Measurements from ENCODE around the gene MX1.
A peak's percentile ranks its signal among the peaks of the same experiment; 100 is the strongest.
"Not testable (repeated sequence)": the region's sequence is repeated elsewhere in the genome, so short reads cannot be mapped to it uniquely, and the experiment has no call there.

Gene MX1

GRCh38 chr21:41418956-41419680 is 6.9 kb upstream of the MX1 start:
- peaks cover 4% of the 10 kb centered on the region for H3K9me3 ChIP-seq (ENCODE audit: control insufficient read depth, insufficient read depth, low read length)
- H3K36me3 ChIP-seq (ENCODE audit: insufficient read depth, low read length): no peaks in the 10 kb centered on the region
- H3K4me1 ChIP-seq (ENCODE audit: insufficient read depth, low read length): no peaks in the 10 kb centered on the region; the same call in 1 of the 2 replicates
- H3K9ac ChIP-seq (ENCODE audit: low read depth, low read length): no peak overlapping the region

GRCh38 chr21:41419921-41420862 is 5.8 kb upstream of the MX1 start:
- Histone ChIP-seq H3K36me3 (ENCODE audit: insufficient read depth, low read length) (no peaks in the 10 kb centered on the region), H3K9ac (ENCODE audit: low read depth, low read length) (peak overlapping the region; percentile 76), H3K9me3 (ENCODE audit: control insufficient read depth, insufficient read depth, low read length) (peaks cover 4% of the 10 kb centered on the region), H3K4me1 (ENCODE audit: insufficient read depth, low read length) (no peaks in the 10 kb centered on the region; the same call in 1 of the 2 replicates)

GRCh38 chr21:41420998-41421397 is 5.0 kb upstream of the MX1 start:
- not testable (repeated sequence) for H3K9me3 ChIP-seq (ENCODE audit: control insufficient read depth, insufficient read depth, low read length); H3K4me1 ChIP-seq (ENCODE audit: insufficient read depth, low read length); H3K36me3 ChIP-seq (ENCODE audit: insufficient read depth, low read length)
- H3K9ac ChIP-seq (ENCODE audit: low read depth, low read length): peak overlapping the region; percentile 76; the same call in 1 of the 2 replicates

GRCh38 chr21:41422546-41423304 is 3.3 kb upstream of the MX1 start:
- Histone ChIP-seq H3K9me3 (ENCODE audit: control insufficient read depth, insufficient read depth, low read length) (peaks cover 2% of the 10 kb centered on the region), H3K36me3 (ENCODE audit: insufficient read depth, low read length) (no peaks in the 10 kb centered on the region), H3K9ac (ENCODE audit: low read depth, low read length) (no peak overlapping the region), H3K4me1 (ENCODE audit: insufficient read depth, low read length) (no peaks in the 10 kb centered on the region; the same call in 1 of the 2 replicates)

GRCh38 chr21:41423305-41423636 is 2.8 kb upstream of the MX1 start:
- not testable (repeated sequence) for H3K36me3 ChIP-seq (ENCODE audit: insufficient read depth, low read length); H3K4me1 ChIP-seq (ENCODE audit: insufficient read depth, low read length); H3K9me3 ChIP-seq (ENCODE audit: control insufficient read depth, insufficient read depth, low read length); H3K9ac ChIP-seq (ENCODE audit: low read depth, low read length)

GRCh38 chr21:41425588-41425953 is 468 bp upstream of the MX1 start:
- H3K9me3 ChIP-seq (ENCODE audit: control insufficient read depth, insufficient read depth, low read length): no peaks in the 10 kb centered on the region
- H3K4me1 ChIP-seq (ENCODE audit: insufficient read depth, low read length): no peaks in the 10 kb centered on the region; the same call in 1 of the 2 replicates

GRCh38 chr21:41426676-41427404 is 801 bp downstream of the MX1 start:
- no peaks in the 10 kb centered on the region for H3K9me3 ChIP-seq (ENCODE audit: control insufficient read depth, insufficient read depth, low read length)
- H3K4me1 ChIP-seq (ENCODE audit: insufficient read depth, low read length): no peaks in the 10 kb centered on the region; the same call in 1 of the 2 replicates
- no peaks in the 10 kb centered on the region for H3K36me3 ChIP-seq (ENCODE audit: insufficient read depth, low read length)
- H3K9ac ChIP-seq (ENCODE audit: low read depth, low read length): peak overlapping the region; percentile 62; the same call in 1 of the 2 replicates

More at GRCh38 chr21:41425588-41425953, 468 bp upstream of the MX1 start:
- Histone ChIP-seq H3K36me3 (ENCODE audit: insufficient read depth, low read length) (no peaks in the 10 kb centered on the region), H3K9ac (ENCODE audit: low read depth, low read length) (peak overlapping the region; percentile 62)

- Histone ChIP-seq H3K36me3 (ENCODE audit: insufficient read depth, low read length) (no peaks in the 10 kb centered on the region; the same call in 1 of the 2 replicates), H3K9ac (ENCODE audit: low read depth, low read length) (no peak overlapping the region), H3K9me3 (ENCODE audit: control insufficient read depth, insufficient read depth, low read length) (no peaks in the 10 kb centered on the region), H3K4me1 (ENCODE audit: insufficient read depth, low read length) (no peaks in the 10 kb centered on the region; the same call in 1 of the 2 replicates)
Observed at GRCh38 chr21:41427556-41427955, 1.5 kb downstream of the MX1 start.

GRCh38 chr21:41428311-41428710 is 2.3 kb downstream of the MX1 start:
- H3K9me3 ChIP-seq (ENCODE audit: control insufficient read depth, insufficient read depth, low read length): no peaks in the 10 kb centered on the region
- H3K36me3 ChIP-seq (ENCODE audit: insufficient read depth, low read length): no peaks in the 10 kb centered on the region; the same call in 1 of the 2 replicates
- no peak overlapping the region for H3K9ac ChIP-seq (ENCODE audit: low read depth, low read length)
- no peaks in the 10 kb centered on the region; the same call in 1 of the 2 replicates for H3K4me1 ChIP-seq (ENCODE audit: insufficient read depth, low read length)

GRCh38 chr21:41428847-41429246 is 2.8 kb downstream of the MX1 start:
- Histone ChIP-seq H3K9ac (ENCODE audit: low read depth, low read length) (no peak overlapping the region), H3K36me3 (ENCODE audit: insufficient read depth, low read length) (no peaks in the 10 kb centered on the region; the same call in 1 of the 2 replicates)

GRCh38 chr21:41429305-41429704 is 3.3 kb downstream of the MX1 start:
- Histone ChIP-seq H3K4me1 (ENCODE audit: insufficient read depth, low read length) (no peaks in the 10 kb centered on the region; the same call in 1 of the 2 replicates), H3K9me3 (ENCODE audit: control insufficient read depth, insufficient read depth, low read length) (no peaks in the 10 kb centered on the region), H3K36me3 (ENCODE audit: insufficient read depth, low read length) (no peaks in the 10 kb centered on the region; the same call in 1 of the 2 replicates), H3K9ac (ENCODE audit: low read depth, low read length) (no peak overlapping the region)

More at GRCh38 chr21:41428847-41429246, 2.8 kb downstream of the MX1 start:
- Histone ChIP-seq H3K9me3 (ENCODE audit: control insufficient read depth, insufficient read depth, low read length) (no peaks in the 10 kb centered on the region), H3K4me1 (ENCODE audit: insufficient read depth, low read length) (no peaks in the 10 kb centered on the region; the same call in 1 of the 2 replicates)

- Histone ChIP-seq H3K9ac (ENCODE audit: low read depth, low read length) (no peak overlapping the region), H3K36me3 (ENCODE audit: insufficient read depth, low read length) (no peaks in the 10 kb centered on the region; the same call in 1 of the 2 replicates), H3K4me1 (ENCODE audit: insufficient read depth, low read length) (no peaks in the 10 kb centered on the region; the same call in 1 of the 2 replicates), H3K9me3 (ENCODE audit: control insufficient read depth, insufficient read depth, low read length) (no peaks in the 10 kb centered on the region)
Observed at GRCh38 chr21:41429925-41430491, 4.0 kb downstream of the MX1 start.

Data from ES-I3 (cell line).